Left lung (tissue), 14 donors: ENCODE results near the gene TIMP3. TPM values are rescaled to one million over a fixed set of nuclear protein-coding genes. Genes with fewer than 3 reads are reported as not detected.

Experiments
- ATAC-seq: fragments of 200-7000 bp; cut with Tn5 transposase; one replicate; pipeline ENCODE4 v1.9.1; 2020; ENCODE audit warnings: moderate library complexity
- DNase-seq, 4 donors: peaks; one replicate each; pipeline ENCODE4 v3.0.0-alpha.2; 2013 to 2020
- H3K27ac ChIP-seq, 2 donors: fragments of 200-600 bp; sonication (generic) in 1 of 2; one replicate each; pipeline versions ENCODE4 v1.5.0 to v1.8.0; 2020 to 2021
- H3K27me3 ChIP-seq, 2 donors: fragments of 200-600 bp; sonication (generic) in 1 of 2; one replicate each; pipeline versions ENCODE4 v1.5.0 to v1.8.0; 2020 to 2021
- H3K36me3 ChIP-seq, 2 donors: fragments of 200-600 bp; sonication (generic) in 1 of 2; one replicate each; pipeline versions ENCODE4 v1.5.0 to v1.8.0; 2020 to 2021
- H3K4me1 ChIP-seq, 2 donors: fragments of 200-600 bp; one replicate each; pipeline ENCODE4 v1.8.0; 2021
- H3K4me3 ChIP-seq, 2 donors: fragments of 200-600 bp; sonication (generic) in 1 of 2; one replicate each; pipeline versions ENCODE4 v1.5.0 to v1.8.0; 2020 to 2021; ENCODE audit warnings: mild to moderate bottlenecking in 1 of 2
- H3K9me3 ChIP-seq, 2 donors: fragments of 200-600 bp; sonication (generic) in 1 of 2; one replicate each; pipeline versions ENCODE4 v1.5.0 to v1.8.0; 2020 to 2021
- CTCF ChIP-seq, 2 donors: fragments of 200-600 bp; sonication (generic) in 1 of 2; IDR thresholded peaks; one replicate each; pipeline versions ENCODE4 v1.5.0 to v1.8.0; 2021; ENCODE audit warnings: antibody characterized with exemption in 2 of 2
- intact Hi-C, 2 donors: fragments of 100-400 bp; cut with DNase I; formaldehyde crosslinking; loops; one replicate each; pipeline versions ENCODE4 v1.11.2 to v1.14.2; 2022
- long read RNA-seq, 12 donors: library from polyadenylated mRNA in 2 of 12; unstranded in 2 of 12; transcript quantifications; one replicate each; pipeline ENCODE4 v2.0.0 and lab custom pipeline, GENCODE V29; 2019 to 2026
- polyA plus RNA-seq, 6 donors: library from polyadenylated mRNA; unstranded; fragments of 120-200 nt; gene quantifications; one replicate each; pipeline ENCODE4 v1.2.1, GENCODE V29; 2013; ENCODE audit not compliant: insufficient read length in 6 of 6
- total RNA-seq, 2 donors: library from RNA; stranded (reverse); fragmentation: NEBNext Ultra II Directional; extraction: Animal tissue kit (Norgen Biotek cat#: 25700); gene quantifications; one replicate each; pipeline ENCODE4 v1.2.1, GENCODE V29; 2021
- donor health status: DM: no; HTN: yes; CAD: no.
- donor health status: DM: no; HTN: no; CAD: no.

Gene TIMP3
- total RNA-seq (100 to 1,000 TPM; 277 to 308 TPM), polyA plus RNA-seq (100 to 1,000 TPM; 146 to 171 (median 155) TPM)
- long read RNA-seq, donor 1, full-length matches to known transcripts, result 76 of 110 reads
- long read RNA-seq, donor 1, partial matches to known transcripts, result 28 of 110 reads
- long read RNA-seq, donor 1, other reads (novel, unspliced or antisense), result 6 of 110 reads
- long read RNA-seq, donor 2, full-length matches to known transcripts, result 59 of 72 reads
- long read RNA-seq, donor 2, partial matches to known transcripts, result 13 of 72 reads
- long read RNA-seq, donor 2, other reads (novel, unspliced or antisense), result 0 of 72 reads
- long read RNA-seq, donor 3, full-length matches to known transcripts, result 36 of 36 reads
- long read RNA-seq, donor 3, partial matches to known transcripts, result 0 of 36 reads
- long read RNA-seq, donor 3, other reads (novel, unspliced or antisense), result 0 of 36 reads
- long read RNA-seq, donor 4, full-length matches to known transcripts, result 185 of 216 reads
- long read RNA-seq, donor 4, partial matches to known transcripts, result 8 of 216 reads
- long read RNA-seq, donor 4, other reads (novel, unspliced or antisense), result 23 of 216 reads
- long read RNA-seq, donor 5, full-length matches to known transcripts, result 62 of 79 reads
- long read RNA-seq, donor 5, partial matches to known transcripts, result 17 of 79 reads
- long read RNA-seq, donor 5, other reads (novel, unspliced or antisense), result 0 of 79 reads
- long read RNA-seq, donor 6, full-length matches to known transcripts, result 34 of 110 reads
- long read RNA-seq, donor 6, partial matches to known transcripts, result 76 of 110 reads
- long read RNA-seq, donor 6, other reads (novel, unspliced or antisense), result 0 of 110 reads
- long read RNA-seq, donor 7, full-length matches to known transcripts, result 18 of 18 reads
- long read RNA-seq, donor 7, partial matches to known transcripts, result 0 of 18 reads
- long read RNA-seq, donor 7, other reads (novel, unspliced or antisense), result 0 of 18 reads
- long read RNA-seq, donor 8, full-length matches to known transcripts, result 65 of 65 reads
- long read RNA-seq, donor 8, partial matches to known transcripts, result 0 of 65 reads
- long read RNA-seq, donor 8, other reads (novel, unspliced or antisense), result 0 of 65 reads
- long read RNA-seq, donor 9, full-length matches to known transcripts, result 1 of 1 reads
- long read RNA-seq, donor 9, partial matches to known transcripts, result 0 of 1 reads
- long read RNA-seq, donor 9, other reads (novel, unspliced or antisense), result 0 of 1 reads
- long read RNA-seq, donor 10, full-length matches to known transcripts, result 131 of 155 reads
- long read RNA-seq, donor 10, partial matches to known transcripts, result 4 of 155 reads
- long read RNA-seq, donor 10, other reads (novel, unspliced or antisense), result 20 of 155 reads
- long read RNA-seq, donor 11, full-length matches to known transcripts, result 89 of 101 reads
- long read RNA-seq, donor 11, partial matches to known transcripts, result 12 of 101 reads
- long read RNA-seq, donor 11, other reads (novel, unspliced or antisense), result 0 of 101 reads
- long read RNA-seq, donor 12, full-length matches to known transcripts, result 43 of 43 reads
- long read RNA-seq, donor 12, partial matches to known transcripts, result 0 of 43 reads
- long read RNA-seq, donor 12, other reads (novel, unspliced or antisense), result 0 of 43 reads

DNA sequence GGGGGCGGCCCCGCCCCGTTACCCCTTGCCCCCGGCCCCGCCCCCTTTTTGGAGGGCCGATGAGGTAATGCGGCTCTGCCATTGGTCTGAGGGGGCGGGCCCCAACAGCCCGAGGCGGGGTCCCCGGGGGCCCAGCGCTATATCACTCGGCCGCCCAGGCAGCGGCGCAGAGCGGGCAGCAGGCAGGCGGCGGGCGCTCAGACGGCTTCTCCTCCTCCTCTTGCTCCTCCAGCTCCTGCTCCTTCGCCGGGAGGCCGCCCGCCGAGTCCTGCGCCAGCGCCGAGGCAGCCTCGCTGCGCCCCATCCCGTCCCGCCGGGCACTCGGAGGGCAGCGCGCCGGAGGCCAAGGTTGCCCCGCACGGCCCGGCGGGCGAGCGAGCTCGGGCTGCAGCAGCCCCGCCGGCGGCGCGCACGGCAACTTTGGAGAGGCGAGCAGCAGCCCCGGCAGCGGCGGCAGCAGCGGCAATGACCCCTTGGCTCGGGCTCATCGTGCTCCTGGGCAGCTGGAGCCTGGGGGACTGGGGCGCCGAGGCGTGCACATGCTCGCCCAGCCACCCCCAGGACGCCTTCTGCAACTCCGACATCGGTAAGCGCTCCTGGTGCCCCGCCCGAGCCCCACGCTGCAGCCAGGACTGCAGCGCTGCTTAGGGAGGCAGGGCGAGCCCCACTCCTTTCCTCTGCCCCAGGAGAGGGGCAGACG is at the start of gene TIMP3:
TIMP3 (plus strand) TSS at position 169 of the 700 bp plus-strand sequence; CDS start at position 466, 297 bp downstream.
- peak within 1 kb of the TSS; percentile 56 to 65 for H3K4me3 ChIP-seq
- H3K4me1 ChIP-seq, result peaks cover 0 to 28% of the 10 kb centered on the region in 2 donors
- no peak for TF ChIP-seq CTCF (IDR thresholded peaks at IDR 0.05)
- DNase-seq (peak; percentile 82 to 93 (median 84)), ATAC-seq (peak; percentile 84)
- peaks cover 6 to 46% of the 10 kb centered on the region in 2 donors for H3K27me3 ChIP-seq
- peak within 1 kb of the TSS; percentile 69 to 76 for H3K27ac ChIP-seq
- intact Hi-C loops, result loop anchor here in 1 of 2 donors (10.0 kb wide), 1 partner anchor 193 kb away; no protein-coding TSS in a partner anchor
- H3K36me3 ChIP-seq, result no peaks in the 10 kb centered on the region
- no peaks in the 10 kb centered on the region for H3K9me3 ChIP-seq

- DNase-seq (no peak), ATAC-seq (no peak)
- intact Hi-C loops, result no loop called here
- Histone ChIP-seq H3K27me3 (no peaks in the 10 kb centered on the region), H3K9me3 (no peaks in the 10 kb centered on the region), H3K36me3 (no peaks in the 10 kb centered on the region), H3K4me3 (no peak overlapping the region), H3K27ac (no peak overlapping the region), H3K4me1 (peaks cover 0 to 8% of the 10 kb centered on the region in 2 donors)
- no peak for TF ChIP-seq CTCF (IDR thresholded peaks at IDR 0.05)
Observed at GRCh38 chr22:32752326-32752725, 49.2 kb upstream of the TIMP3 start.

DNA sequence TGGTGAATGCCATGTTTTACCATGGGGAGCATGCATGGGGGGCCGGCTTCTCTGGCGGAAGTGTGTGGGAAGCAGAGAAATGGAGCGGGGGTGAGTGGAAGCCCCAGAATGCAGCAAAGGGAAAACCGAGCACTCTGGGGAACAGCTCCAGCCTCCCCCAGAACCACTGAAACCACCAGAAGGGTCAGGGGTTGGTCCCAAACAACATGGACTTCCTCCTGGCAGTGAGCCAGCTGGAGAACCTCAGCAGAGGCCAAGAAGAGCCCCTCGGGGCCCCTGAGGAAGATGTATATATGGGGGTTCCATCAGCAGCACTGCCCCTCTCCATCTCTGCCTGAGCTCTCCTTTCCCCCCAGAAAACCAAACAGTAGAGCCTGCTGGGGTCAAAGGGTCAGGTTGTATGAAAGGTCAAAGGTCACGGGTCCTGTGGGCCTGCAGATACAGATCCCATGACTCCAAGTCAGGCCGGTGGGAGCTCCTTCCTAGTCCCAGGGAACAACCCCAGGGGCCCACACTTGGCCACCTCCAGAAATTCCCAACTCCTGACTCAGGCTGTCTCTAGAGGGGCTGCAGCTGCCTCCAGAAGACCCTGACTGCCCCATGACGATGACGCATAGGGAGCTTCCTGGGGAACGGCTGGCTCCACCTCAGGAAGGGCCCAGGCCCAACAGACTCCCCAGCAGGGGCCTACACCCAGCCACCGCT is 48.5 kb upstream of the TIMP3 start:
- no peaks in the 10 kb centered on the region for H3K27me3 ChIP-seq
- ATAC-seq (no peak), DNase-seq (no peak)
- H3K4me1 ChIP-seq, result peaks cover 0 to 8% of the 10 kb centered on the region in 2 donors
- no peak overlapping the region for H3K4me3 ChIP-seq
- H3K36me3 ChIP-seq, result no peaks in the 10 kb centered on the region
- no peak overlapping the region for H3K27ac ChIP-seq
- intact Hi-C loops, result no loop called here
- TF ChIP-seq CTCF (IDR thresholded peaks at IDR 0.05), result no peak
- no peaks in the 10 kb centered on the region for H3K9me3 ChIP-seq

DNA sequence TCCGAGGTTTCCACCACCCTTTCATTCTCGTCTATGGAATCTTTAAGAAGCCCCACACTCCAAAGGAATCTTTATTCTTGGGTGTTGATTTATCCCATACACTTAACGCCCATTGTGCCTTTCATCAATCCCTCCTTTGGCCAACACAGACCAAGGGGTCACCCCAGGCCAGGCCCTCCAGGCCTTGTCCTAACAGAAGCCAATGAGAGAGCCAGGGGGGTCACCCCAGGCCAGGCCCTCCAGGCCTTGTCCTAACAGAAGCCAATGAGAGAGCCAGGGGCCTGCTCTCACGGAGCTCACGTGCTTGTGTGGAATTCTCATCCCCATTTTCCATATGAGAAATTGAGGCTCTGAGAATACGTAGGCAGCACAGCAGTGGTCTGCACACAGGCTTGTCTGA is 47.9 kb upstream of the TIMP3 start:
- Histone ChIP-seq H3K4me3 (no peak overlapping the region), H3K4me1 (peaks cover 0 to 8% of the 10 kb centered on the region in 2 donors), H3K27me3 (no peaks in the 10 kb centered on the region), H3K27ac (no peak overlapping the region), H3K36me3 (no peaks in the 10 kb centered on the region), H3K9me3 (no peaks in the 10 kb centered on the region)
- TF ChIP-seq CTCF (IDR thresholded peaks at IDR 0.05), result no peak
- ATAC-seq (no peak), DNase-seq (no peak)
- intact Hi-C loops, result no loop called here
